Endothelial cell of umbilical vein (primary cell): ENCODE results near the gene ISOC1.

ENCODE experiments used
- CTCF ChIP-seq, 2 donors: IDR thresholded peaks; 1 replicate in 1 of 2; 2 replicates in 1 of 2; pipeline ENCODE4 v1.5.1; 2011; ENCODE audit warnings: low read length in 2 of 2, mild to moderate bottlenecking in 2 of 2, moderate library complexity in 2 of 2, control low read depth in 1 of 2, inconsistent platforms in 1 of 2, low read depth in 1 of 2; ENCODE audit not compliant: insufficient read depth in 1 of 2; ENCODE audit errors: extremely low read depth in 1 of 2
- EZH2 ChIP-seq: IDR thresholded peaks from 2 replicates; pipeline ENCODE4 v1.6.1; 2012; ENCODE audit warnings: borderline replicate concordance, low read depth, mild to moderate bottlenecking, moderate library complexity, low read length, inconsistent platforms; ENCODE audit not compliant: severe bottlenecking
- FOS ChIP-seq: IDR thresholded peaks from 2 replicates; pipeline ENCODE4 v1.6.1; 2011; ENCODE audit warnings: mild to moderate bottlenecking, low read length, moderate library complexity, borderline replicate concordance; ENCODE audit not compliant: insufficient read depth
- MYC ChIP-seq: IDR thresholded peaks from one replicate; pipeline ENCODE4 v1.6.1; 2011; ENCODE audit warnings: mild to moderate bottlenecking, low read depth, low read length
- POLR2A ChIP-seq: IDR thresholded peaks from 2 replicates; pipeline ENCODE4 v1.6.1; 2012; ENCODE audit warnings: low read depth, mild to moderate bottlenecking, control low read depth, low read length
- POLR2AphosphoS5 ChIP-seq: IDR thresholded peaks from 2 replicates; pipeline ENCODE4 v1.6.1; 2012; ENCODE audit warnings: low read depth, mild to moderate bottlenecking, control low read depth, low read length, moderate library complexity; ENCODE audit not compliant: insufficient read depth

- no peak for TF ChIP-seq CTCF (IDR thresholded peaks at IDR 0.05; ENCODE audit: extremely low read depth in 1 of 2, insufficient read depth in 1 of 2, low read depth in 1 of 2, low read length in 2 of 2)
- TF ChIP-seq MYC, result no peak
- TF ChIP-seq POLR2AphosphoS5, result no peak
- no peak for TF ChIP-seq FOS
- no peak for TF ChIP-seq EZH2
- no peak for TF ChIP-seq POLR2A
Measured at GRCh38 chr5:129118405-129118804, 23.9 kb downstream of the ISOC1 start.
